Measurements from ENCODE around the gene TRA2A. TPM values are rescaled to one million over a fixed set of nuclear protein-coding genes. Genes with fewer than 3 reads are reported as not detected.

Gene TRA2A
- total RNA-seq, 1 donor from 2014 or later = 144 TPM

DNA sequence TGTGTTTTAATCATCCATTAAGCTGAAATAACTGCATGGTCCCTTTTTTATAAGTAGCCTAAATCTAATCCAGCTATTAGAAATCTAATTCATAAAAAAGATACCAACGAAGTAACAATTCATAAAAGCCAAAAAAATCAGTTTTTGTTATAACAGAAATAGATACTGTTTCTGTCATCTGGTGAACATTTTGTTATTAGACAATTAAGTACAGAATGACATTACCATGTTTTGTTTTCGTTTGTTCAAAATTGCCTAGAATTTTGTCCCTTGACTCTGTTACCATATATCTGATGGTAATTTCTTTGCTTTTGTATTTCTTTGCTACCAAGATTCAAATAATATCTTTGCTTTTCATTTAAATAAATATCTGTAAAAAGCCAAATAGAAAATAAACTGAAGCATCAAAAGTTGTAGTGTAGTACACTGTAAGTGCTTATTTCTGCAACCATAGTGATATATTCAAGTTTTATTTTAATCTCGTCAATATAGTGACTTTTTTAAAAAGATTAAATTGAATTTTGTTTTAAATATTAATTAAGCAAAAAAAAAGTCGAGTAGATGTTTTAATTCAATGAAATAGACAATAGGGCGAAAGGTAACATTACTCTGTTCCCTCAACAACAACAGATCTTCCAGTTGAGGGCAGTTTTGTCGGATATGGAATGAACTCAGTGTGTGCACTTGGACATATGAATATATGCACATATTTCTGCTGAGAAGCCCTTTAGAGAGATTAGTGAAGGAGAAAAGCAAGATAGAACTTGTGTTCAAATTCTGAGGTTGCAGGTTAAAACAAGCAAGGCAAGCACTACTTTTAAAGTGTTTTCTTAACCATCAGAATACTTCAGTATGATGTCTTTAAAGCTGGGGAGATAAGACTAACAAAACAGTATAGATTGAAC, 53.6 kb downstream of the TRA2A start:
- CTCF ChIA-PET = no interaction called here
- no peak for TF ChIP-seq CTCF (IDR thresholded peaks at IDR 0.05)
- no peak overlapping the region for H3K4me3 Mint-ChIP-seq

GRCh38 chr7:23477157-23477499, 54.7 kb downstream of the TRA2A start:
- Mint-ChIP-seq H3K27me3 (peaks cover 37% of the 10 kb centered on the region), H3K9me3 (no peaks in the 10 kb centered on the region), H3K27ac (no peak overlapping the region), H3K4me3 (no peak overlapping the region), H3K4me1 (peaks cover 12% of the 10 kb centered on the region), H3K36me3 (ENCODE audit: low read depth) (no peaks in the 10 kb centered on the region)
- ChIA-PET CTCF (no interaction called here), POLR2A (interaction anchor here (0.9 kb wide), 1 partner anchor 9 kb away, joined by 3 read pairs; no protein-coding TSS in a partner anchor)
- intact Hi-C loops (cut with micrococcal nuclease) = no loop called here
- TF ChIP-seq CTCF (IDR thresholded peaks at IDR 0.05) = no peak
- DNase-seq = no peak
- no peak for ATAC-seq (ENCODE audit: low read depth)

More for the DNA sequence above, 53.6 kb downstream of the TRA2A start:
- peaks cover 32% of the 10 kb centered on the region for H3K27me3 Mint-ChIP-seq
- H3K36me3 Mint-ChIP-seq (ENCODE audit: low read depth) = no peaks in the 10 kb centered on the region
- POLR2A ChIA-PET = interaction anchor here (2.0 kb wide), 1 partner anchor 12 kb away, joined by 5 read pairs; no protein-coding TSS in a partner anchor
- no peaks in the 10 kb centered on the region for H3K9me3 Mint-ChIP-seq
- no peak overlapping the region for H3K27ac Mint-ChIP-seq
- no peak for ATAC-seq (ENCODE audit: low read depth)
- no peak for DNase-seq
- H3K4me1 Mint-ChIP-seq = peaks cover 11% of the 10 kb centered on the region
- intact Hi-C loops (cut with micrococcal nuclease) = no loop called here

DNA sequence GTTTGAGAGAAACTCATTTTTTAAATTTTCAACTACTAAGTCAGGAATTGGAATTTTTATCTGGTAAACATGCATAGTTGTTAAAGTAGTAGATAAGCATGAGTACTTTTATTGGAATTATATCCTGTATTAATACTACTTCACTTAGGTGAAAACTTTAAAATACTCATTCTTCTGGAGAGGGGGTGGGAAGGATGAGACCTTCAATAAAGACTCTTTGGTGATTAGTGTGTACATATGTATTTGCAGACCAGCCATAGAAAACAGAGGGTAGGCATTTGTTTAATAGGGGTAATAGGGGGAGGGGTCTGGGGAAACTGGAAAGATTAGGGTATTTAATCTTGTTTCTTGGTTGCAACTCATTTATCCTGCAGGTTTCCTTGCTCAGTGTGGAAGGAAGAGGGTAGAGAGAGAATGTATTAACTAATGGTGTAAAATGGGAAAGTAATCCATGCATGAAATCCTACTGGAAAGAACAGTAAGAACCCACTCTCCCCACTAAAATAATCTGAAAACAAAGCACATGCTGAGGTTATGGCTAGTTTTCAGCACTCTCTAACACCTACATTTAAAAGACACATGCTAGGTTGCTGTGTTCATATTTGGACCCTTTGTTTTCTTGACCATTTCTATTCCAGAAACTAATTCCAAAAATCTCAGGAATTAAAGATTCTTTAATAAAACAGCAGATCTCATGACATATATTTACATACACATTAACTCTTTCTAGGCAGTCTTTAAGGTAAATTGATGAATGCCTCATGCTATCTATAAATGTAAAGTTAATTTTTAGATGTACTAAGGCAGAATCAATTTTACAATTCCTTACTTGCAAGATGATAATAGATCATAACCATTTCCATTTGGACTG, 55.3 kb downstream of the TRA2A start:
- intact Hi-C loops (cut with micrococcal nuclease) = no loop called here
- Mint-ChIP-seq H3K27me3 (peaks cover 38% of the 10 kb centered on the region), H3K4me1 (peaks cover 14% of the 10 kb centered on the region), H3K36me3 (ENCODE audit: low read depth) (no peaks in the 10 kb centered on the region), H3K9me3 (no peaks in the 10 kb centered on the region), H3K4me3 (no peak overlapping the region), H3K27ac (no peak overlapping the region)
- no peak for ATAC-seq (ENCODE audit: low read depth)
- no peak for DNase-seq
- no peak for TF ChIP-seq CTCF (IDR thresholded peaks at IDR 0.05)
- ChIA-PET POLR2A (interaction anchor here (0.9 kb wide), 1 partner anchor 9 kb away, joined by 3 read pairs; no protein-coding TSS in a partner anchor), CTCF (no interaction called here)

GRCh38 chr7:23475576-23475839, 56.3 kb downstream of the TRA2A start:
- TF ChIP-seq CTCF (IDR thresholded peaks at IDR 0.05) = no peak
- H3K27me3 Mint-ChIP-seq = peaks cover 42% of the 10 kb centered on the region
- H3K27ac Mint-ChIP-seq = no peak overlapping the region
- H3K9me3 Mint-ChIP-seq = no peaks in the 10 kb centered on the region
- ChIA-PET POLR2A (interaction anchor here (0.6 kb wide), 1 partner anchor 166 kb away, joined by 3 read pairs; no protein-coding TSS in a partner anchor), CTCF (no interaction called here)
- peaks cover 22% of the 10 kb centered on the region for H3K4me1 Mint-ChIP-seq
- no peak overlapping the region for H3K4me3 Mint-ChIP-seq
- no peak for ATAC-seq (ENCODE audit: low read depth)
- no peak for DNase-seq
- intact Hi-C loops (cut with micrococcal nuclease) = loop anchor here (2.0 kb wide), 1 partner anchor 15 kb away; no protein-coding TSS in a partner anchor
- no peaks in the 10 kb centered on the region for H3K36me3 Mint-ChIP-seq (ENCODE audit: low read depth)

All from activated B cell treated with CpG ODN at 0.5 μM for 24 hours (primary cell).